Glutamatergic neuron (in vitro differentiated cells): ENCODE results near the gene USP49. TPM values are rescaled to one million over a fixed set of nuclear protein-coding genes. Genes with fewer than 3 reads are reported as not detected.

Experiments
- DNase-seq: peaks from one replicate; pipeline ENCODE4 v3.0.0; 2022
- H3K27ac Mint-ChIP-seq: one replicate; pipeline ENCODE4 v1.8.0; 2020; ENCODE audit warnings: mild to moderate bottlenecking, mixed read lengths, inconsistent platforms; ENCODE audit not compliant: unreplicated experiment
- H3K27me3 Mint-ChIP-seq: one replicate; pipeline ENCODE4 v1.8.0; 2020; ENCODE audit warnings: mild to moderate bottlenecking, moderate library complexity, mixed read lengths, inconsistent platforms; ENCODE audit not compliant: unreplicated experiment
- H3K36me3 Mint-ChIP-seq: one replicate; pipeline ENCODE4 v1.8.0; 2020; ENCODE audit warnings: mild to moderate bottlenecking, mixed read lengths, inconsistent platforms; ENCODE audit not compliant: unreplicated experiment
- H3K4me1 Mint-ChIP-seq: one replicate; pipeline ENCODE4 v1.8.0; 2020; ENCODE audit warnings: mild to moderate bottlenecking, low read depth, mixed read lengths, inconsistent platforms; ENCODE audit not compliant: unreplicated experiment
- H3K4me3 Mint-ChIP-seq: one replicate; pipeline ENCODE4 v1.8.0; 2020; ENCODE audit warnings: mild to moderate bottlenecking, mixed read lengths, inconsistent platforms; ENCODE audit not compliant: unreplicated experiment
- H3K9me3 Mint-ChIP-seq: one replicate; pipeline ENCODE4 v1.8.0; 2020; ENCODE audit warnings: mild to moderate bottlenecking, moderate library complexity, mixed read lengths, inconsistent platforms; ENCODE audit not compliant: unreplicated experiment
- CTCF ChIP-seq: fragments of 200-600 bp; sonication (generic); IDR thresholded peaks from one replicate; pipeline ENCODE4 v1.5.0; 2021; ENCODE audit not compliant: partially characterized antibody, unreplicated experiment
- total RNA-seq: library from RNA; stranded (reverse); fragmentation: NEBNext Ultra II Directional; extraction: Animal tissue kit (Norgen Biotek cat#: 25700); gene quantifications from one replicate; pipeline ENCODE4 v1.2.1, GENCODE V29; 2021; ENCODE audit not compliant: unreplicated experiment

The USP49 gene
- total RNA-seq, 1 donor from 2014 or later = 14.7 TPM

GRCh38 chr6:41850861-41851260, 44.3 kb downstream of the USP49 start:
- TF ChIP-seq CTCF = no peak
- Mint-ChIP-seq H3K27ac (no peak overlapping the region), H3K36me3 (peaks cover 7% of the 10 kb centered on the region), H3K27me3 (no peaks in the 10 kb centered on the region), H3K9me3 (no peaks in the 10 kb centered on the region), H3K4me3 (no peak overlapping the region), H3K4me1 (no peaks in the 10 kb centered on the region)
- no peak for DNase-seq

- Mint-ChIP-seq H3K27me3 (no peaks in the 10 kb centered on the region), H3K27ac (peak overlapping the region; percentile 67), H3K36me3 (peaks cover 7% of the 10 kb centered on the region), H3K9me3 (no peaks in the 10 kb centered on the region), H3K4me1 (no peaks in the 10 kb centered on the region), H3K4me3 (no peak overlapping the region)
- peak; percentile 55 for DNase-seq
- peak; percentile 66 for TF ChIP-seq CTCF
Measured at GRCh38 chr6:41846666-41847237, 48.4 kb downstream of the USP49 start.

- no peak overlapping the region for H3K4me3 Mint-ChIP-seq
- H3K36me3 Mint-ChIP-seq = peaks cover 7% of the 10 kb centered on the region
- H3K4me1 Mint-ChIP-seq = no peaks in the 10 kb centered on the region
- TF ChIP-seq CTCF = no peak
- H3K27me3 Mint-ChIP-seq = no peaks in the 10 kb centered on the region
- H3K27ac Mint-ChIP-seq = no peak overlapping the region
- DNase-seq = no peak
- H3K9me3 Mint-ChIP-seq = no peaks in the 10 kb centered on the region
Measured at GRCh38 chr6:41843178-41843577, 52.0 kb downstream of the USP49 start.

GRCh38 chr6:41840326-41840725, 54.8 kb downstream of the USP49 start:
- no peak overlapping the region for H3K4me3 Mint-ChIP-seq
- peaks cover 10% of the 10 kb centered on the region for H3K36me3 Mint-ChIP-seq
- DNase-seq = no peak
- no peak for TF ChIP-seq CTCF
- H3K27me3 Mint-ChIP-seq = no peaks in the 10 kb centered on the region
- H3K9me3 Mint-ChIP-seq = no peaks in the 10 kb centered on the region
- H3K4me1 Mint-ChIP-seq = peaks cover 4% of the 10 kb centered on the region
- H3K27ac Mint-ChIP-seq = no peak overlapping the region

- H3K4me1 Mint-ChIP-seq = peaks cover 4% of the 10 kb centered on the region
- peaks cover 10% of the 10 kb centered on the region for H3K36me3 Mint-ChIP-seq
- no peak for TF ChIP-seq CTCF
- no peak overlapping the region for H3K4me3 Mint-ChIP-seq
- no peaks in the 10 kb centered on the region for H3K9me3 Mint-ChIP-seq
- no peak for DNase-seq
- H3K27ac Mint-ChIP-seq = no peak overlapping the region
- no peaks in the 10 kb centered on the region for H3K27me3 Mint-ChIP-seq
Measured at GRCh38 chr6:41836660-41837052, 58.5 kb downstream of the USP49 start.
